Ovary (tissue), 3 donors: ENCODE results near the gene RASGRF2.

Experiments used
- POLR2A ChIP-seq: fragments of 450-650 bp; IDR thresholded peaks from one replicate; pipeline ENCODE4 v1.6.1; 2017; ENCODE audit warnings: antibody characterized with exemption, mild to moderate bottlenecking, moderate library complexity
- TF ChIP-seq, protein P1 (sequence below), 3 donors: fragments of 450-650 bp in 2 of 3; fragments of 200-600 bp in 1 of 3; IDR thresholded peaks; one replicate each; pipeline versions ENCODE4 v1.5.1 to v1.8.0; 2016 to 2022; ENCODE audit warnings: antibody characterized with exemption in 3 of 3, mild to moderate bottlenecking in 1 of 3
- donor health status: DM: no; HTN: no; CAD: no.

DNA sequence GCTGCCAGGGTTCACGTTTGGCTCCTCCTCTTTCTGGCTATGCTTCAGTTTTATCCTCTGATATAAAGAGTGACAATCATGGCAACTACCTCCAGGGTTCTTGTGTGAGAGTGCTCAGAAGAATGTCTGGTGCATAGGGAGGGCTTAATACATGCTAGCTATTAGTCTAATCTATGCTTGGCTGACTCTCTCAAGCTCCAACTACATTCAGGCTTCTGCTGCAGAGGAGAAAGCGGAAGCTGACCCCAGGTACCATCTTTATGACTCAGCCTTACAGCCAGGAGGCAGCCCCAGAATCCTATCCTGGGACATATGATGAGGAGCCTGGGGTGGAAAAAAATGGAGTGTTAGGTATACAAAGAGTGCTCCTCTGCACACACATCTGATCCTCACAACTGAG is 32.1 kb upstream of the RASGRF2 start:
- no peak for TF ChIP-seq POLR2A
- TF ChIP-seq, protein P1, sequence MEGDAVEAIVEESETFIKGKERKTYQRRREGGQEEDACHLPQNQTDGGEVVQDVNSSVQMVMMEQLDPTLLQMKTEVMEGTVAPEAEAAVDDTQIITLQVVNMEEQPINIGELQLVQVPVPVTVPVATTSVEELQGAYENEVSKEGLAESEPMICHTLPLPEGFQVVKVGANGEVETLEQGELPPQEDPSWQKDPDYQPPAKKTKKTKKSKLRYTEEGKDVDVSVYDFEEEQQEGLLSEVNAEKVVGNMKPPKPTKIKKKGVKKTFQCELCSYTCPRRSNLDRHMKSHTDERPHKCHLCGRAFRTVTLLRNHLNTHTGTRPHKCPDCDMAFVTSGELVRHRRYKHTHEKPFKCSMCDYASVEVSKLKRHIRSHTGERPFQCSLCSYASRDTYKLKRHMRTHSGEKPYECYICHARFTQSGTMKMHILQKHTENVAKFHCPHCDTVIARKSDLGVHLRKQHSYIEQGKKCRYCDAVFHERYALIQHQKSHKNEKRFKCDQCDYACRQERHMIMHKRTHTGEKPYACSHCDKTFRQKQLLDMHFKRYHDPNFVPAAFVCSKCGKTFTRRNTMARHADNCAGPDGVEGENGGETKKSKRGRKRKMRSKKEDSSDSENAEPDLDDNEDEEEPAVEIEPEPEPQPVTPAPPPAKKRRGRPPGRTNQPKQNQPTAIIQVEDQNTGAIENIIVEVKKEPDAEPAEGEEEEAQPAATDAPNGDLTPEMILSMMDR (IDR thresholded peaks at IDR 0.05), result no peak
